Stimulated activated CD4-positive, alpha-beta T cell treated with anti-CD3 and anti-CD28 coated beads, TNF-alpha, amount 100 ng/mL, for 1 hour (primary cell): ENCODE measurements around the gene CNTLN.
"Not testable (repeated sequence)": the region's sequence is repeated elsewhere in the genome, so short reads cannot be mapped to it uniquely, and the experiment has no call there.

ENCODE experiments used
- DNase-seq, 3 donors: peaks; one replicate each; pipeline ENCODE4 v3.0.0-alpha.2; 2020; ENCODE audit warnings: low read depth in 3 of 3, low spot score in 1 of 3

The CNTLN gene

GRCh38 chr9:17291766-17292165 is 156.9 kb downstream of the CNTLN start:
- no peak for DNase-seq

GRCh38 chr9:17293685-17294084 is 158.8 kb downstream of the CNTLN start:
- DNase-seq: no peak

- DNase-seq: no peak
These were observed 160.2 kb downstream of the CNTLN start for GRCh38 chr9:17294822-17295624.

- DNase-seq: no peak
These were observed 180.5 kb downstream of the CNTLN start for GRCh38 chr9:17315341-17315740.

GRCh38 chr9:17318821-17319320 is 184.0 kb downstream of the CNTLN start:
- DNase-seq: no peak

GRCh38 chr9:17319864-17320263 is 185.0 kb downstream of the CNTLN start:
- DNase-seq: no peak

GRCh38 chr9:17322882-17323864 is 188.3 kb downstream of the CNTLN start:
- no peak for DNase-seq

GRCh38 chr9:17328331-17328730 is 193.5 kb downstream of the CNTLN start:
- no peak for DNase-seq

- no peak for DNase-seq
These were observed 195.3 kb downstream of the CNTLN start for GRCh38 chr9:17330097-17330496.

- DNase-seq: no peak
These were observed 197.3 kb downstream of the CNTLN start for GRCh38 chr9:17332115-17332514.

GRCh38 chr9:17339156-17339555 is 204.3 kb downstream of the CNTLN start:
- DNase-seq: no peak

GRCh38 chr9:17342696-17343095 is 207.9 kb downstream of the CNTLN start:
- DNase-seq: no peak

GRCh38 chr9:17349831-17350230 is 215.0 kb downstream of the CNTLN start:
- DNase-seq: no peak

- not testable (repeated sequence) for DNase-seq
These were observed 219.2 kb downstream of the CNTLN start for GRCh38 chr9:17354006-17354405.

GRCh38 chr9:17361378-17361777 is 226.5 kb downstream of the CNTLN start:
- no peak for DNase-seq

- no peak for DNase-seq
These were observed 232.2 kb downstream of the CNTLN start for GRCh38 chr9:17367035-17367434.

GRCh38 chr9:17380126-17380861 is 245.5 kb downstream of the CNTLN start:
- no peak for DNase-seq

- DNase-seq: no peak
These were observed 252.7 kb downstream of the CNTLN start for GRCh38 chr9:17387565-17387964.

GRCh38 chr9:17389026-17389425 is 254.2 kb downstream of the CNTLN start:
- DNase-seq: no peak

GRCh38 chr9:17394881-17395510 is 260.2 kb downstream of the CNTLN start:
- DNase-seq: no peak
